Activated T-helper 1 cell treated with anti-CD3 and anti-CD28 coated beads, Interleukin-2, amount 50 U/mL, for 16 hours (primary cell): ENCODE measurements around the gene CTCF.

Experiments used
- DNase-seq, 2 donors: peaks; one replicate each; pipeline ENCODE4 v3.0.0-alpha.2; 2020; ENCODE audit warnings: low read depth in 1 of 2, low spot score in 1 of 2

CTCF gene

DNA sequence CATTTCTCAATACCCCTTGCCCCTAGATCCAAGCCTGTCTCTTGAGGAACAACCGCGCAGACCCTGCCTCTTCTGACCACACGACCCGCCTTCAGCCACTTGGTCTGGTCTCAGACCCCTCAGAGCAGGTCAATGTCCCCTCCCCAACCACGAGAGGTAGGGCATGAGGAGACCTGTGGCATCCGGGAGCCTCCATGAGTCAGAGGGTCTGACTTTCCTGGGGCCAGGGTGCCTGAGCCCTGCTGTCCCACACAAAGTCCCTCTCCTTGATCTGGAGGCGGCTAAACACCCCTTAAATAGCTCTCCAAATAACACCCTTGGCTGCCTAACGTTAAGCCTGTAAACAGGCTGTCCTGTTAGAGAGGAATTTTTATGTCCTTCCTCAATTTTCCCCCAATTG, 87.7 kb downstream of the CTCF start:
- DNase-seq = no peak

DNA sequence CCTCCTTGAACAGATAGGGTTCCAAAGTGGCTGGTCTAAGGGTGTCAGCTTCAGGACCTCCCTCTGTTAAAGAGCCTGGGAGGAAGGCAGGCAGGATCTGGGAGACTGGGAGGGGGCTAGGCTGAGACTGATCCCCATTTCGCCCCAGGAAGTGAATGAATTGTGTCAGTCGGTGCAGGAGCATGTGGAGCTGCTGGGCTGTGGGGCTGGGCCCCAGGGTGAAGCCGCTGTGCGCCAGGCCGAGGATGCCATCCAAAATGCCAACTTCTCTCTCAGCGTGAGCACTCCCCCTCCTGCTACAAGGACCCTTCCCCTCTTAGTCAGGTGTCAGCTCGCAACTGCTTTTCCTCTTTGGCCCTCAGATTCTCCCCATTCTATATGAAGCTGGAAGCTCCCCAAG, 88.7 kb downstream of the CTCF start:
- no peak for DNase-seq

DNA sequence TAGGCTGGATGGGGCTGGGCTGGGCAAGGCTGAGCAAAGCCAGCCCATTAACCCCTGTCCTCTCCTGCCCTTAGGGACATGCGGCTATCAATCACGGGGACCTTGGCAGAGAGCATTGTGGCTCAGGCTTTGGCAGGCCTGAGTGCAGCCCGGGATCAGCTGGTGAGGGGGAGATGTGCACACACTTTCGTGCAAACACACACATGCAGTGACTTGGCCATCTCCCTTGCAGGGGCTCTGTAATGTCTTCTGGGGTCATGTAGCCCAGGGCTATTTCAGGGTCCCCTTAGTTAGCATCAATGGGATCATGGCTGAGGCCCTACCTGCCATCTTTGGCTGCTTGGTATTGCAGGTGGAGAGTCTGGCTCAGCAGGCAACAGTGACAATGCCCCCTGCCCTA, 89.5 kb downstream of the CTCF start:
- no peak for DNase-seq

DNA sequence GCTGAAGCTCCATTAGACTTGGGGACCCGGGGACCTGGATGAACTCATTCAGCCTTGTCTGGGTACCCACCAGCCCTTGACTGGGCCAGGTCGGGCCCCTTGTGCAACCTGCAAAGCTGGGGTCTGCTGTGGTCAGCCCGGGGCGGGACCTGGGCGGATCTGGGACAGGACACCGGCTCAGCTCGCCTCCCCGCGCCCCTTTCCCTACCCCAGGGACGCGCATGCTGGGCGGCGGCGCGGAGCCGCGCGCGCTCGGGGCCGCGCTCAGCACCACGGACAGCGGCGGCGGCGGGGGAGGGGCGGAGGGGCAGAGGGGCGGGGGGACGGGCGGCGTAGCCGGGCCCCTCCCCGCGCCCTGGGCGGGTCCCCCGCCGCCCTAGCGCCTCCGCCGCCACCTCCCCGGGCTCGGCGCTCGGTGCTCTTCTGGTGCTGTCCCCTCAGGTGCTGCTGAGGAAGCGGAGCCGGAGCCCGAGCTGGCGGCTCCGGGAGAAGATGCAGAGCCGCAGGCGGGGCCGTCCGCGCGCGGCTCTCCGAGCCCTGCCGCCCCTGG, 90.3 kb downstream of the CTCF start:
- DNase-seq = no peak

DNA sequence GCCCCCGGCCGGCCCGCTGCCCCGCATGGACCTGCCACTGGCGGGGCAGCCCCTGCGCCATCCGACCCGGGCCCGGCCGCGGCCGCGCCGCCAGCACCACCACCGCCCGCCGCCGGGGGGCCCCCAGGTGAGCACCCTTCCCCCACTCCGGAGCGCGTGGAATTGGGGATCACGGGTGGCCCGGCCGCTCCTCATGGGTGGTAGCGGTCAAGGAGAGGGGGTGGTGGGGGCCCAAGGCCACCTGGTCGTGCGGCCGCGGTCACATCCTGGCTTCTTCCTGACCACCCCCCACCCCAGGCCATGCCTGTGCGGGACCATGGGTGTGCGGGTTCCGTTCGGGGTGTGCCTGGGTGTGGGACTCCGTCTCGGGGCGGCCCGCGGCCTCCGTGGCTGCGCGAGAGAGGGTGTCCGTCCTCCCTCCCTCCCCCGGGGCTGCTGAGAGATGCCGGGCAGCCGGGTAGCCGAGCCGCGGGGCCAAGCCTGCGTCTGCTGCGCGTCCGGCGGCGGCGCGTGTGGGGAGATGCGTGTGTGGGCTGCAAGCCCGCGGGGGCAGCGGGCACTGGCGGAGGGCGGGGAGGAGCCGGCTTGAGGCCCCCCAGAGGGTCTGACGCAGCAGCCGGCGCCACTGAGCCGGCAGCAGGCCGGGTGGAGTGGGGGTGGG, 90.9 kb downstream of the CTCF start:
- DNase-seq = no peak

DNA sequence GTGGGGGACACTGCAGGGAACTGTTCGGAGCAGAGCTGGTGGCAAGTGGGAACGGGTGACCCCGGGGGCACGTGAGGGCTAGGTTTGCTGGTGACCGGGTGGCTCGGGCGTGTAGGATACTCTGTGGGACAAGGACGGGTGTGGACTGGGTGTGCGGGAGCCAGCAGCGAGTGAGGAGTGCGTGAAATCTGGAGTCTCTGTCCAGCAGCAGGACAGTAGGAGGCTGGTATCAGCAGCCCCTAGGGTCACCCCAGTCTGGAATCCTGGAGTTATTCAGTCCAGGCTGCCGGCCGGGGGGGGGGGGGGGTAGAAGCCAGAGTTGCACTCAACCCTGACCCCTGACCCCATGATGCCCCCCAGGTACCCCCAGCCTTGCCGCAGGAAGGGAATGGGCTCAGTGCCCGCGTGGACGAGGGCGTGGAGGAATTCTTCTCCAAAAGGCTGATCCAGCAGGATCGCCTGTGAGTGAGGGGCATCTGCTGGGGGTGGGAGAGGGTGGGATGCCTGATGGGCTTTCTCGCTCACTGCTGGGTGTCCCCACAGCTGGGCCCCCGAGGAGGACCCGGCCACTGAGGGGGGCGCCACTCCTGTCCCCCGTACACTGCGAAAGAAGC, 91.6 kb downstream of the CTCF start:
- DNase-seq = no peak

DNA sequence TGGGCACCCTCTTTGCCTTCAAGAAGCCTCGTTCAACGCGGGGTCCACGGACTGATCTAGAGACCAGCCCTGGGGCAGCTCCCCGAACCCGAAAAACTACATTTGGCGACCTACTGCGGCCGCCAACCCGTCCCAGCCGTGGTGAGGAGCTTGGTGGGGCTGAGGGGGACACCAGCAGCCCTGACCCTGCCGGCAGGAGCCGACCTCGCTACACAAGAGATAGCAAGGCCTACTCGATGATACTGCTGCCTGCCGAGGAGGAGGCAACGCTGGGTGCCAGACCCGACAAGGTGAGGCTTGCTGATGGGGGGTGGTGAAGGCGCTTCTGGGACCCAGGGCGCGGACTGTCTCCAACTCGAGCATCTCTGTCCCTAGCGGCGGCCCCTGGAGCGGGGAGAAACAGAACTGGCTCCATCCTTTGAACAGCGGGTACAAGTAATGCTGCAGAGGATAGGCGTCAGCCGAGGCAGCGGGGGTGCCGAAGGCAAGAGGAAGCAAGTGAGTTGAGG, 92.1 kb downstream of the CTCF start:
- DNase-seq = no peak

DNA sequence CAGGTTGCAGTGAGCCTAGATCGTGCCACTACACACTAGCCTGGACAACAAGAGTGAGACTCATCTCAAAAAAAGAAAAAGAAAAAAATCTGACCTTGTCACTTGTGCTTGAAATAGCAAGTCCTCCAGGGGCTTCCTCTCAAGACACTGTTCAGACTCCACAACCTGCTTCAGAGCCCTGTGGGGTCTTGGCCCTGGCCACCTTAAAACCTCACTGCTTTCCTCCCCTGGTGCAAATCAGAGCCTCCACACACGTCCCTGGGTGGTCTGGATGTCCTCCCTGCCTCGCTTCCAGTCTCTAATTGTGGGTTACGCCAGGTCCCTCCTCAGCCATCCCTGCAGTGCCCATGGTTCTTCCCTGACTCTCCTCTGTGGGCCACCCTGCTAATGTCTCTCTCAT, 93.0 kb downstream of the CTCF start:
- DNase-seq = no peak

DNA sequence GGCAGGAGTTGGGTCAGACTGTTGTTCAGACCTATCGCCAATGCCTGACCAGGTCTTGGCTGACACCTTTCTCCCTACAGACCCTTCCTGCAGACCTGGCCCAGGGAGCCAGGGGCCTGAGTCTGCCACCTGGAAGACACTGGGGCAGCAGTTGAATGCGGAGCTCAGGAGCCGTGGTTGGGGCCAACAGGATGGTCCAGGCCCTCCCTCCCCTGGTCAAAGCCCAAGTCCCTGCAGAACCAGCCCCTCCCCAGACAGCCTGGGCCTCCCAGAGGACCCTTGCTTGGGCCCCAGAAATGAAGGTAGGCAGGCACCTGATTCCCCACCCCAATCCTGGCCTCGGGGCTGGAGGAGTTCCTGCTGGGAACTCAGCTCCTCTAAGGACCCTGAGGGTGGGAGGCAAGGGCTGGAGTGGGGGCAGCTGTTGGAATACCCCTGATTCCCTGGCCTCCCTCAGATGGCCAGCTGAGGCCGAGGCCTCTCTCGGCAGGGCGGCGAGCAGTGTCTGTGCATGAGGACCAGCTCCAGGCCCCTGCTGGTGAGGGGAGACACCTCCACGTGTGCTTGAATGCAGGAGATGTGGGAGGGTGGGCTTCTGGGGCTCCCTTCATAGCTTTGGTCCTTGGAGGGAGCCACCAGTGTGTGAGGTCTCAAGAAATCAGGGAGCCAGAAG, 94.2 kb downstream of the CTCF start:
- no peak for DNase-seq

DNA sequence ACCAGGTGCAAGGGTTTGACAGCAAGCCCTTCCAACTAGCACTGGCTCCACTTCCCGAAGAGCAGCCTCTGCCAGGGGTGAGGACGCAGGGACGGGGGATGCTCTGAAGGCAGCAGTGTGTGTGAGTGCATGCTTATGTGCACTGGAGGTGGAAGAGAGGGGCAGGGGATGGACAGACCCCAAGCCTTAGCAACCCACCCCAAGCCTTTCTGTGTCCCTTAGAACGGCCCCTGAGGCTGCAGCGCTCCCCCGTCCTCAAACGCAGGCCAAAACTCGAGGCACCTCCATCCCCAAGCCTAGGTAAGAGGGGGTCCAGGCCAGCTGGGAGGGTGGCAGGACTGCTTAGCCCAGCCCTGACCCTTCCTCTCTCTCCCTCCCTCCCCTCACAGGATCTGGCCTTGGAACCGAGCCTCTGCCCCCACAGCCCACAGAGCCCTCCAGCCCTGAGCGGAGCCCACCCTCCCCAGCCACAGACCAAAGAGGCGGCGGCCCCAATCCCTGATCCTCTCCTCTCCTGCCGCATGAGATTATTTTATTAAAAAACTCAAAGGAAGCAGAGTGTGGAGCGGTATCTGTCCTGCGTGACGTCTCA, 94.8 kb downstream of the CTCF start:
- no peak for DNase-seq

DNA sequence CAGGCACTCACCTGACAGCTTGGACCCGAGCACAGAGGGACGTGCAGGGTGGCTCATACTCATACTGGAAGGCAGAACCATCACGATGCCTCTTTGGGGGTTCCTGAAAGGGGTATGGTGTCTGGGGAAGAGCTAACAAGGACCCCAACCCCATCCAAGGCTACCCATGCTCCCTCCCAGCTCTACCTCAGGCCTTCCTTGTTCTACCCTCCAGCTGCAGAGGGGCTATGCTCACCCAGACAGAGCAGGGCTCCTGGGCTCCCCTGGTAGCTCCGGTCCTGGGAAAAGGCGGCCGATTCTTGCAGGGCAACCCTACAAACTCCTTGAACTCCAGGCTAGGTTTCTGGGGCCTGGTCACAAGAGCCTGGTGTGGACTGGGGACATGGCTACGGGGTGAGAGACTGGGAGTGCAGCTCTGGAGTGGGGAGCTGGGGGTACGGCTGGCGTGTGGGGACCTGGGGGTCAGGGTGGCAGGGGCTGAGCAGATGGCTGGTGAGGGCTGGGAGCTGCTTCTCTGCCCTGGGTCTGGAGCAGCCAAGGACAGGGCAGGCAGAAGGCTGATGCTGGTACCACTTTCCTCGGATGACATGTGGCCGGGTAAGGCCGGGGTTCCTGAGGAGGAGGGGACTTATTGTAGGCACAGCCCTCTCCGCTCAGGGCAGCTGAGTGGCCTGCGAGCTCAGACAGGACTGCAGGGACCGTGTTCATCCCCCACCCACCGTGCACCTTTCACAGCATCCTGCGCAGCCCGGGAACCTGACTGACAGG, 95.6 kb downstream of the CTCF start:
- no peak for DNase-seq

DNA sequence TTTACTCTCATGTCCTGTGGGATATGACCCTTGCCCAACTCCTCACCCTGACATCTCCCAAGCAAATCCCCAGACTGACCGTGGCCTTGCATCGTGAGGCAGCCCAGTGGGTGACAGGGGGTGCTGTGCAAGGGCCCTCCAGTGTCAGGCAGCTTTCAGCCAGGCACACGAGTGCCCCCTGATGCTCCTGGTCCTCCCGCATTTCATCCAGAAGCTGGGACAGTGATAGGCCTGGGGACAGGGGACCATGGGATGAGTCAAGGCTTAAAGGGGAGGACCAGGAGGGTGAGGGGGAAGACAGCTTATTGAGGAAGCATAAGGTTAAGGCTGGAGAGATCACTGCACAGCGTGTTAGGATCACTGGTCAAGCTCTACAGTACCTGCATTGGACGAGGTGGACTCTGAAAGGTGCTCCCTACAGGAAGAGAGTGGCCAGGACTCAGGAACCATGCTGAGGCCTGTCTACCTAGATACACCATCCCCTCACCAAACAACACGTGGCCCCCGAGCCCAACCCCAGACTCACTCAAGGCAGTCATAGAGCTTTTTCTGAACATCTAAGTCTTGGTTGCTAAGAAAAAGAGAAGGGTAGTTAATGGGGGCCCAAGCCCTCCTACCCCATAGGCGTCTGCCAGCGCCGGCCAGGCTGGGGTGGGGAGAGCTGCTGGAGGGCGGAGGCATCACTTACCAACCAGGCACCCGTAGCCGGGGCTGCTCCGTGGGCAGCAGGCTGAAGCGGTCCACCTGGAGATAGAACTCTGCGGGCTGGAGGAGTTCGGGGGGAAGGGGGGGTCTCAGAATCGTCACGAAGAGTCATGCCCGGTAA, 96.7 kb downstream of the CTCF start:
- no peak for DNase-seq

DNA sequence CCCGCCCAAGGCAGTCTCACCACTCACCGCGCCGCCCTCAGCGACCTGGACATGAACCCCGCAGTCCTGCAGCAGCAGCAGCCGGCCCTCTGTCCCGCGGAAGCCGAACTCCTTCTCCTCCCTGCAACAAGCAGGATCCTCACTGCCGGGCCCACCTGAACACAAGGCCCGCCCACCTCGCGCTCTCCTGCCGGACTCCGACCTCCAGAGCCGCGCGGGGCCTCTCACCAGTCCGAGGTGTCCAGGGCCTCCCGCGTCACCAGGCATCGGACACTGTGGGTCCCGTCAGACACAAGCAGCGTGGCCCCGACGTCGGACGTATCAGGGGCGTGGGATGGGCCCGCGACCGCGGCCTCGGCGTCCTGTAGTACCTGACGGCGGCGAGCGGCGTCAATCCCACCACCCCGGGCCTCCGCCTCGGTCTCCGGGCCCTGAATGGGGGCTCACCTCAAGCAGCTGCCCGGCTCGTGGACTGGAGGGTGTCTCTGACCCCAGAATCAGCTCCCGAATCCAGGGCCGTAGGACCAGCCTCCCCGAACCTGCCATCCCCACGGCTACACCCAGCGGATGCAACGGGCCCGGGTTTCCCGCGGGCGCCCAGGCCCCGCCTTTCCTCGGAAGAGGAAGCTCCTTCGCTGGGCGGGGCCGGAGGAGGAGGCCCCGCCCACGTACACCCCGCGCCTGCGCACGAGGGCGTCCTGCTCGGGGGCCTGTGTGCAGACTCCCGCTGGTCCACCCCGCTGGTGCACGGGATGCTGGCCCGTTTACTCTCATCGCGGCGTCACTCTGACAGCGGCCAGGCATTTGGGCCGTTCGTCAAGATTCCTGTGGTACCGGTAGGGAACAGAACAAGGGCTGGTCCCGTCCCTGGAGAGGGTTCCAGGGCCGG, 97.6 kb downstream of the CTCF start, which contains the start of gene ACD:
ACD (minus strand) TSS at position 586 of the 889 bp plus-strand sequence; CDS start at position 546, 40 bp downstream.
- DNase-seq = peak; percentile 78 to 92

DNA sequence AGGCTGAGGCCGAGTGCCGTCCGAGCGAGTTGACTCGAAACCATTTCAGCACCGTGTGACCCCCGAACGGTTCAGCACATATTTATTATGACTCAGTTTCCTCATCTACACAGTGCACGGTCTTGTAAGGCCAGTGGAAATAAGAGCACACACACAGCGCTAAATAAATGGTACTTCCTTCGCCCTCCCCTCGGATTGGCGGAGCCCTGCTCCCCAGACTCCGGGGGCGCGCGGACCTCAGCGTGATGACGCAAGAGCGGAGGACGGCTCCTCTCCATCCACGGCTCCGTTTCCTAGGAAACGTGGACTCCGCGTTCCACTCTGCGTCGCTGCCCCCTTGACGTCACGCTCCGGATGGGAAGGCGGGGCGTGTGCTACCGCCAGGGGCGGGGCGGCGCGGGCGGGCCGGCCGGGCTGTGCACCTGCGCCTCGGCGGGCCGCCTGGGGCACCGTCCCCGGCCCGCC, 98.3 kb downstream of the CTCF start, which contains the start of gene PARD6A:
PARD6A (plus strand) TSS at position 397 of the 465 bp plus-strand sequence. CDS start 79 bp downstream, outside the sequence.
- DNase-seq = peak; percentile 86 to 92

DNA sequence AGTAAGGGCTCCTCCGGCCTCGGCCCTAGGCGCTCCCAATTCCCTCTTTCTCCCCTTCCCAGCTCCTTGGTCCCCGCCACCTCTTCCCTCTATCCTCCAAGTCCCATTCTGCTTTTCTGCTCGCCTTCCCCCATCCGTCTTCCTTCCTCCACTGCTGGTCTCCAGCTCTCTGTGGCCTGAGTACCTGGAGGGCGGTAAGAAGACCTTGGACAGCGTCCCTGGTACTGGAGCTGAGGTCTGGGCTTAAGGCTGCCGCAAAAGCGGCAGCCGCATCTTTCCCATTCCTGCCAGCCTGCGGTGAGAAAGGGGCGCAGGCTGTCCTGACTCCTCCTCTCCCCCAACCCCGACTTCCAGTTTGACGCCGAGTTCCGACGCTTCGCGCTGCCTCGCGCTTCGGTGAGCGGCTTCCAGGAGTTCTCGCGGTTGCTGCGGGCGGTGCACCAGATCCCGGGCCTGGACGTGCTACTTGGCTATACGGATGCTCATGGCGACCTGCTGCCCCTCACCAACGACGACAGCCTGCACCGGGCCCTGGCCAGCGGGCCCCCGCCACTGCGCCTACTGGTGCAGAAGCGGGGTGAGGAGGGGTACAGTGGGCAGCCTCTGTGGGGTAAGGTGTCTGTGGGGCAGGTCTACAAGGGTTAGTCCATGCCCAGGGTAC, 98.9 kb downstream of the CTCF start:
- DNase-seq = no peak

DNA sequence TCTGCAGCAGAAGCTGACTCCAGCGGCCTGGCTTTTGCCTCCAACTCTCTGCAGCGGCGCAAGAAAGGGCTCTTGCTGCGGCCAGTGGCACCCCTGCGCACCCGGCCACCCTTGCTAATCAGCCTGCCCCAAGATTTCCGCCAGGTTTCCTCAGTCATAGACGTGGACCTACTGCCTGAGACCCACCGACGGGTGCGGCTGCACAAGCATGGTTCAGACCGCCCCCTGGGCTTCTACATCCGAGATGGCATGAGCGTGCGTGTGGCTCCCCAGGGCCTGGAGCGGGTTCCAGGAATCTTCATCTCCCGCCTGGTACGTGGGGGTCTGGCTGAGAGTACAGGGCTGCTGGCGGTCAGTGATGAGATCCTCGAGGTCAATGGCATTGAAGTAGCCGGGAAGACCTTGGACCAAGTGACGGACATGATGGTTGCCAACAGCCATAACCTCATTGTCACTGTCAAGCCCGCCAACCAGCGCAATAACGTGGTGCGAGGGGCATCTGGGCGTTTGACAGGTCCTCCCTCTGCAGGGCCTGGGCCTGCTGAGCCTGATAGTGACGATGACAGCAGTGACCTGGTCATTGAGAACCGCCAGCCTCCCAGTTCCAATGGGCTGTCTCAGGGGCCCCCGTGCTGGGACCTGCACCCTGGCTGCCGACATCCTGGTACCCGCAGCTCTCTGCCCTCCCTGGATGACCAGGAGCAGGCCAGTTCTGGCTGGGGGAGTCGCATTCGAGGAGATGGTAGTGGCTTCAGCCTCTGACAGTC, 99.7 kb downstream of the CTCF start:
- DNase-seq = no peak

DNA sequence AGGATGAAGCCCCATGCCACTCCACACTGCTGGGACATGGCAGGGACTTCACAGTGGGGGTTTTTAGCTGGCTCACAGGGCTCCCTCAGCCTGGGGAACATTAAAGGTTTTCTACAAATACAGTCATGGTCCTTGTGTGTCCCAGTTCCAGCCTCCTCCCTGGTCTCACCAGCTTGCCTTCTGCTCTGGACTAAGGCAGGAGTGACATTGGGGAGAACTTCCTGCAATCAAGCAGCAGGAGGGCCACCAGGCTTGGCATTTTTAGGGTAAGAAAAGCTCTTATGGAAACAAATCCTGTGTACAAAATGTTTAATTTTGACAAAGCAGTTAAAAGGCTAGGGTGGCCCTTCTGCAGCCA, 100.3 kb downstream of the CTCF start:
- no peak for DNase-seq
